ENCODE measurements around the gene PSMD2.
"Not testable (repeated sequence)": the region's sequence is repeated elsewhere in the genome, so short reads cannot be mapped to it uniquely, and the experiment has no call there.

PSMD2 gene

GRCh38 chr3:184298759-184299487, at the start of gene PSMD2:
TSS of gene PSMD2 (plus strand) at chr3:184299241. CDS start at chr3:184299267, 26 bp downstream.
- DNase-seq: peak; percentile 94

GRCh38 chr3:184249412-184250166, 49.5 kb upstream of the PSMD2 start, which contains the start of gene EEF1AKMT4:
TSS of gene EEF1AKMT4 (plus strand) at chr3:184249672. CDS start at chr3:184249695, 23 bp downstream.
- DNase-seq: peak; percentile 94

GRCh38 chr3:184250167-184250828, 48.7 kb upstream of the PSMD2 start:
- peak; percentile 81 for DNase-seq

GRCh38 chr3:184255291-184256039, 43.6 kb upstream of the PSMD2 start:
- DNase-seq: no peak

GRCh38 chr3:184257083-184257915, 41.7 kb upstream of the PSMD2 start:
- DNase-seq: no peak

- DNase-seq: no peak
These were observed 40.1 kb upstream of the PSMD2 start for GRCh38 chr3:184258926-184259325.

- DNase-seq: no peak
These were observed 39.6 kb upstream of the PSMD2 start for GRCh38 chr3:184259396-184259877.

GRCh38 chr3:184259878-184260723, 38.9 kb upstream of the PSMD2 start:
- no peak for DNase-seq

GRCh38 chr3:184260724-184261269, 38.2 kb upstream of the PSMD2 start:
- no peak for DNase-seq

- no peak for DNase-seq
These were observed 37.7 kb upstream of the PSMD2 start, which contains the start of gene CAMK2N2 for GRCh38 chr3:184261270-184261853. TSS of gene CAMK2N2 (minus strand) at chr3:184261553. CDS start at chr3:184261285, 268 bp downstream.

- no peak for DNase-seq
These were observed 36.9 kb upstream of the PSMD2 start for GRCh38 chr3:184261854-184262763.

GRCh38 chr3:184262764-184263179, 36.3 kb upstream of the PSMD2 start:
- no peak for DNase-seq

GRCh38 chr3:184267249-184267648, 31.8 kb upstream of the PSMD2 start:
- DNase-seq: not testable (repeated sequence)

GRCh38 chr3:184272269-184272668, 26.8 kb upstream of the PSMD2 start:
- no peak for DNase-seq

GRCh38 chr3:184275381-184275701, 23.7 kb upstream of the PSMD2 start:
- no peak for DNase-seq

- DNase-seq: no peak
These were observed 22.8 kb upstream of the PSMD2 start, which contains the start of gene ECE2 for GRCh38 chr3:184275961-184276910. TSS of gene ECE2 (plus strand) at chr3:184276022. CDS start at chr3:184276154, 132 bp downstream.

- no peak for DNase-seq
These were observed 21.7 kb upstream of the PSMD2 start for GRCh38 chr3:184277366-184277765.

GRCh38 chr3:184282941-184283340, 16.1 kb upstream of the PSMD2 start:
- DNase-seq: no peak

Data from GDM1 (cell line).